ENCODE data around the gene CCNB1IP1. TPM values are rescaled to one million over a fixed set of nuclear protein-coding genes. Genes with fewer than 3 reads are reported as not detected.

CCNB1IP1 gene
- total RNA-seq, 1 experiment from 2014 or later: 151 TPM

GRCh38 chr14:20350860-20351259 is 17.8 kb upstream of the CCNB1IP1 start:
- DNase-seq (ENCODE audit: low spot score) (no peak), ATAC-seq (no peak)
- no peak overlapping the region for H3K4me3 Mint-ChIP-seq
- TF ChIP-seq ZNF219 (CRISPR knock-in tag; IDR thresholded peaks at IDR 0.05; ENCODE audit: borderline replicate concordance) (no peak), SMAD4 (CRISPR knock-in tag; IDR thresholded peaks at IDR 0.05) (no peak), ZNF425 (CRISPR knock-in tag; conservative IDR thresholded peaks at IDR 0.05) (no peak), ZBTB21 (CRISPR knock-in tag; IDR thresholded peaks at IDR 0.05; ENCODE audit: borderline replicate concordance) (no peak), ZNF396 (CRISPR knock-in tag; IDR thresholded peaks at IDR 0.05; ENCODE audit: borderline replicate concordance) (no peak), FOXP4 (CRISPR knock-in tag; IDR thresholded peaks at IDR 0.05) (no peak)
- TF ChIP-seq, protein P1, sequence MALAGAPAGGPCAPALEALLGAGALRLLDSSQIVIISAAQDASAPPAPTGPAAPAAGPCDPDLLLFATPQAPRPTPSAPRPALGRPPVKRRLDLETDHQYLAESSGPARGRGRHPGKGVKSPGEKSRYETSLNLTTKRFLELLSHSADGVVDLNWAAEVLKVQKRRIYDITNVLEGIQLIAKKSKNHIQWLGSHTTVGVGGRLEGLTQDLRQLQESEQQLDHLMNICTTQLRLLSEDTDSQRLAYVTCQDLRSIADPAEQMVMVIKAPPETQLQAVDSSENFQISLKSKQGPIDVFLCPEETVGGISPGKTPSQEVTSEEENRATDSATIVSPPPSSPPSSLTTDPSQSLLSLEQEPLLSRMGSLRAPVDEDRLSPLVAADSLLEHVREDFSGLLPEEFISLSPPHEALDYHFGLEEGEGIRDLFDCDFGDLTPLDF (CRISPR knock-in tag; IDR thresholded peaks at IDR 0.05): no peak
- TF ChIP-seq, protein P2, sequence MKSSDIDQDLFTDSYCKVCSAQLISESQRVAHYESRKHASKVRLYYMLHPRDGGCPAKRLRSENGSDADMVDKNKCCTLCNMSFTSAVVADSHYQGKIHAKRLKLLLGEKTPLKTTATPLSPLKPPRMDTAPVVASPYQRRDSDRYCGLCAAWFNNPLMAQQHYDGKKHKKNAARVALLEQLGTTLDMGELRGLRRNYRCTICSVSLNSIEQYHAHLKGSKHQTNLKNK (CRISPR knock-in tag; IDR thresholded peaks at IDR 0.05): no peak
- H3K36me3 Mint-ChIP-seq: peaks cover 74% of the 10 kb centered on the region
- ChIA-PET POLR2A (no interaction called here), CTCF (no interaction called here)
- H3K4me1 Mint-ChIP-seq: no peaks in the 10 kb centered on the region
- H3K27me3 Mint-ChIP-seq (ENCODE audit: low read depth): no peaks in the 10 kb centered on the region
- H3K9me3 Mint-ChIP-seq: no peaks in the 10 kb centered on the region
- H3K27ac Mint-ChIP-seq: no peak overlapping the region

- ChIA-PET CTCF (no interaction called here), POLR2A (no interaction called here)
- DNase-seq (ENCODE audit: low spot score) (no peak), ATAC-seq (no peak)
- Mint-ChIP-seq H3K4me3 (no peak overlapping the region), H3K4me1 (no peaks in the 10 kb centered on the region), H3K36me3 (peaks cover 75% of the 10 kb centered on the region), H3K9me3 (no peaks in the 10 kb centered on the region), H3K27ac (no peak overlapping the region), H3K27me3 (ENCODE audit: low read depth) (no peaks in the 10 kb centered on the region)
- TF ChIP-seq STAT6 (CRISPR knock-in tag; conservative IDR thresholded peaks at IDR 0.05; ENCODE audit: low read depth): no peak
- TF ChIP-seq, protein P3, sequence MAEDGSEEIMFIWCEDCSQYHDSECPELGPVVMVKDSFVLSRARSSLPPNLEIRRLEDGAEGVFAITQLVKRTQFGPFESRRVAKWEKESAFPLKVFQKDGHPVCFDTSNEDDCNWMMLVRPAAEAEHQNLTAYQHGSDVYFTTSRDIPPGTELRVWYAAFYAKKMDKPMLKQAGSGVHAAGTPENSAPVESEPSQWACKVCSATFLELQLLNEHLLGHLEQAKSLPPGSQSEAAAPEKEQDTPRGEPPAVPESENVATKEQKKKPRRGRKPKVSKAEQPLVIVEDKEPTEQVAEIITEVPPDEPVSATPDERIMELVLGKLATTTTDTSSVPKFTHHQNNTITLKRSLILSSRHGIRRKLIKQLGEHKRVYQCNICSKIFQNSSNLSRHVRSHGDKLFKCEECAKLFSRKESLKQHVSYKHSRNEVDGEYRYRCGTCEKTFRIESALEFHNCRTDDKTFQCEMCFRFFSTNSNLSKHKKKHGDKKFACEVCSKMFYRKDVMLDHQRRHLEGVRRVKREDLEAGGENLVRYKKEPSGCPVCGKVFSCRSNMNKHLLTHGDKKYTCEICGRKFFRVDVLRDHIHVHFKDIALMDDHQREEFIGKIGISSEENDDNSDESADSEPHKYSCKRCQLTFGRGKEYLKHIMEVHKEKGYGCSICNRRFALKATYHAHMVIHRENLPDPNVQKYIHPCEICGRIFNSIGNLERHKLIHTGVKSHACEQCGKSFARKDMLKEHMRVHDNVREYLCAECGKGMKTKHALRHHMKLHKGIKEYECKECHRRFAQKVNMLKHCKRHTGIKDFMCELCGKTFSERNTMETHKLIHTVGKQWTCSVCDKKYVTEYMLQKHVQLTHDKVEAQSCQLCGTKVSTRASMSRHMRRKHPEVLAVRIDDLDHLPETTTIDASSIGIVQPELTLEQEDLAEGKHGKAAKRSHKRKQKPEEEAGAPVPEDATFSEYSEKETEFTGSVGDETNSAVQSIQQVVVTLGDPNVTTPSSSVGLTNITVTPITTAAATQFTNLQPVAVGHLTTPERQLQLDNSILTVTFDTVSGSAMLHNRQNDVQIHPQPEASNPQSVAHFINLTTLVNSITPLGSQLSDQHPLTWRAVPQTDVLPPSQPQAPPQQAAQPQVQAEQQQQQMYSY (CRISPR knock-in tag; IDR thresholded peaks at IDR 0.05): no peak
- no peak for TF ChIP-seq ZNF263 (CRISPR knock-in tag; IDR thresholded peaks at IDR 0.05; ENCODE audit: low read depth)
- TF ChIP-seq FOXP4 (CRISPR knock-in tag; IDR thresholded peaks at IDR 0.05): no peak
- no peak for TF ChIP-seq TEAD4 (CRISPR knock-in tag; IDR thresholded peaks at IDR 0.05)
- TF ChIP-seq NR3C1 (CRISPR knock-in tag; conservative IDR thresholded peaks at IDR 0.05; ENCODE audit: low read depth): no peak
- TF ChIP-seq SOX15 (CRISPR knock-in tag; IDR thresholded peaks at IDR 0.05): no peak
- TF ChIP-seq OVOL2 (CRISPR knock-in tag; IDR thresholded peaks at IDR 0.05; ENCODE audit: borderline replicate concordance): no peak
- no peak for TF ChIP-seq CREB1 (CRISPR knock-in tag; IDR thresholded peaks at IDR 0.05)
Measured at GRCh38 chr14:20350282-20350681, 17.2 kb upstream of the CCNB1IP1 start.
